Keratinocyte (primary cell): ENCODE results near the gene EIF2S1.

Experiments used
- CTCF ChIP-seq, 3 experiments: IDR thresholded peaks in 1 of 3; conservative IDR thresholded peaks in 1 of 3; optimal IDR thresholded peaks in 1 of 3; 2 replicates in 2 of 3; 3 replicates in 1 of 3; pipeline versions ENCODE3 to v1.5.1; 2011; ENCODE audit warnings: low read length in 3 of 3, mild to moderate bottlenecking in 3 of 3, moderate library complexity in 2 of 3, control low read depth in 1 of 3, inconsistent platforms in 1 of 3; ENCODE audit not compliant: insufficient read depth in 2 of 3; ENCODE audit errors: extremely low read depth in 1 of 3
- EZH2 ChIP-seq: IDR thresholded peaks from one replicate; pipeline ENCODE4 v1.6.1; 2012; ENCODE audit warnings: inconsistent platforms, mild to moderate bottlenecking, low read length, moderate library complexity

GRCh38 chr14:67396381-67396970, 36.3 kb downstream of the EIF2S1 start:
- no peak for TF ChIP-seq CTCF (optimal IDR thresholded peaks at IDR 0.05 in 1 of 3, IDR thresholded peaks at IDR 0.05 in 1 of 3, conservative IDR thresholded peaks at IDR 0.05 in 1 of 3; ENCODE audit: extremely low read depth in 1 of 3, insufficient read depth in 2 of 3, low read length in 3 of 3)
- no peak for TF ChIP-seq EZH2
